GM18520 (cell line): ENCODE results near the gene FHOD3.

ENCODE experiments used
- ATAC-seq: cut with Tn5 transposase; IDR thresholded peaks from one replicate; pipeline ENCODE4 v1.9.1; 2021; ENCODE audit not compliant: unreplicated experiment

Gene FHOD3

GRCh38 chr18:36578871-36579710, 281.6 kb downstream of the FHOD3 start:
- ATAC-seq, result no peak

- no peak for ATAC-seq
These were observed 282.8 kb downstream of the FHOD3 start for GRCh38 chr18:36580266-36580665.

- no peak for ATAC-seq
These were observed 283.6 kb downstream of the FHOD3 start for GRCh38 chr18:36580874-36581750.

GRCh38 chr18:36582988-36583745, 285.7 kb downstream of the FHOD3 start:
- ATAC-seq, result no peak

- ATAC-seq, result no peak
These were observed 292.5 kb downstream of the FHOD3 start for GRCh38 chr18:36589857-36590543.

GRCh38 chr18:36590621-36591580, 293.4 kb downstream of the FHOD3 start:
- ATAC-seq, result no peak

GRCh38 chr18:36592282-36592681, 294.8 kb downstream of the FHOD3 start:
- ATAC-seq, result no peak

- no peak for ATAC-seq
These were observed 295.5 kb downstream of the FHOD3 start for GRCh38 chr18:36593001-36593400.

GRCh38 chr18:36593641-36594040, 296.1 kb downstream of the FHOD3 start:
- ATAC-seq, result no peak

- ATAC-seq, result no peak
These were observed 297.1 kb downstream of the FHOD3 start for GRCh38 chr18:36594621-36595020.

GRCh38 chr18:36595046-36595817, 297.7 kb downstream of the FHOD3 start:
- ATAC-seq, result no peak

GRCh38 chr18:36595818-36596215, 298.3 kb downstream of the FHOD3 start:
- no peak for ATAC-seq

GRCh38 chr18:36597636-36598035, 300.1 kb downstream of the FHOD3 start:
- no peak for ATAC-seq

GRCh38 chr18:36600548-36600947, 303.0 kb downstream of the FHOD3 start:
- ATAC-seq, result no peak

GRCh38 chr18:36601316-36601715, 303.8 kb downstream of the FHOD3 start:
- no peak for ATAC-seq

GRCh38 chr18:36602071-36602470, 304.6 kb downstream of the FHOD3 start:
- no peak for ATAC-seq

GRCh38 chr18:36602620-36603019, 305.1 kb downstream of the FHOD3 start:
- no peak for ATAC-seq

GRCh38 chr18:36608107-36608506, 310.6 kb downstream of the FHOD3 start:
- ATAC-seq, result no peak

GRCh38 chr18:36610258-36610657, 312.7 kb downstream of the FHOD3 start:
- ATAC-seq, result no peak
